K562 (cell line): ENCODE measurements around the gene NIPAL1. TPM values are rescaled to one million over a fixed set of nuclear protein-coding genes. Genes with fewer than 3 reads are reported as not detected.

Experiments
- ATAC-seq: fragments of 200-7000 bp; cut with Tn5 transposase; 3 replicates; pipeline ENCODE4 v1.9.1; 2020; ENCODE audit warnings: moderate library complexity
- BruUV-seq: library from RNA; stranded (reverse); fragments of 400-500 nt; replicated peaks from 2 replicates; lab custom pipeline; 2021; lab: Mats Ljungman, UMichigan
- CTCF ChIA-PET: fragments of 300-600 bp; formaldehyde crosslinking; extraction: SDS; loops from one replicate; lab custom pipeline; 2021; ENCODE audit warnings: low intra/inter-chr PET ratio; lab: Yijun Ruan, JAX
- POLR2A ChIA-PET: fragments of 300-600, 350-650 bp; sonication (Branson Sonifier 250); formaldehyde crosslinking; extraction: SDS; loops from one replicate; lab custom pipeline; 2021; ENCODE audit warnings: antibody characterized with exemption, inconsistent platforms; lab: Yijun Ruan, JAX
- DNase-seq, 4 experiments: peaks; one replicate each; pipeline versions ENCODE4 v3.0.0 to v3.0.0-alpha.2; 2011 to 2018; ENCODE audit warnings: low spot score in 3 of 4, mixed read lengths in 3 of 4; ENCODE audit errors: extremely low read depth in 1 of 4
- FAIRE-seq: peaks from 2 replicates; lab custom pipeline; 2011; peaks lifted over from hg19 to GRCh38; lab: Jason Lieb, UNC
- H2AFZ ChIP-seq: 2 replicates; pipeline ENCODE4 v1.6.0; 2011; ENCODE audit warnings: low read depth, low read length, control low read depth, inconsistent platforms
- H3K27ac ChIP-seq: fragments of 200-600 bp; 3 replicates; pipeline ENCODE4 v1.8.0; 2011; ENCODE audit warnings: low read depth, mild to moderate bottlenecking, control low read depth, inconsistent platforms, low read length, moderate library complexity, mixed read lengths; ENCODE audit errors: extremely low read depth
- H3K27me3 ChIP-seq, 2 experiments: fragments of 300-600 bp in 1 of 2; 2 replicates in 1 of 2; 3 replicates in 1 of 2; pipeline versions ENCODE4 v1.6.0 to v1.8.0; 2011; ENCODE audit warnings: inconsistent platforms in 2 of 2, low read length in 2 of 2, mild to moderate bottlenecking in 1 of 2, mixed read lengths in 1 of 2, moderate library complexity in 1 of 2; ENCODE audit not compliant: control insufficient read depth in 2 of 2, insufficient read depth in 2 of 2
- H3K36me3 ChIP-seq: fragments of 300-600 bp; 3 replicates; pipeline ENCODE4 v1.8.0; 2011; ENCODE audit warnings: mild to moderate bottlenecking, low read length, inconsistent platforms; ENCODE audit not compliant: control insufficient read depth, insufficient read depth
- H3K4me1 ChIP-seq, 2 experiments: fragments of 200-600 bp in 1 of 2; replicated peaks in 1 of 2; 2 replicates in 1 of 2; 3 replicates in 1 of 2; pipeline versions ENCODE4 v1.5.1 to v1.8.0; 2011; ENCODE audit warnings: inconsistent platforms in 2 of 2, low read length in 2 of 2, mild to moderate bottlenecking in 1 of 2, mixed read lengths in 1 of 2, moderate library complexity in 1 of 2; ENCODE audit not compliant: control insufficient read depth in 2 of 2, insufficient read depth in 2 of 2
- H3K4me2 ChIP-seq: 2 replicates; pipeline ENCODE4 v1.6.1; 2011; ENCODE audit warnings: low read length, control low read depth, inconsistent platforms, mixed read lengths; ENCODE audit not compliant: insufficient read depth
- H3K4me3 ChIP-seq: fragments of 200-600 bp; sonication (generic), shearing (Covaris generic); 2 replicates; pipeline ENCODE4 v1.5.1; 2016; ENCODE audit warnings: control low read depth, inconsistent platforms
- H3K79me2 ChIP-seq: fragments of 200-600 bp; 3 replicates; pipeline ENCODE4 v1.8.0; 2011; ENCODE audit warnings: low read length, inconsistent platforms; ENCODE audit not compliant: control insufficient read depth, insufficient read depth
- H3K9ac ChIP-seq, 2 experiments: 2 replicates each; pipeline versions ENCODE4 v1.6.0 to v1.6.1; 2011; ENCODE audit warnings: low read depth in 2 of 2, low read length in 2 of 2, control low read depth in 1 of 2, inconsistent platforms in 1 of 2, mild to moderate bottlenecking in 1 of 2, mixed read lengths in 1 of 2; ENCODE audit not compliant: insufficient read depth in 1 of 2
- H3K9me1 ChIP-seq: one replicate; pipeline ENCODE4 v1.6.0; 2011; ENCODE audit warnings: inconsistent platforms, mild to moderate bottlenecking, low read length, moderate library complexity; ENCODE audit not compliant: control insufficient read depth, insufficient read depth
- H3K9me3 ChIP-seq: replicated peaks from 2 replicates; pipeline ENCODE4 v1.5.1; 2011; ENCODE audit warnings: low read depth, low read length, inconsistent platforms; ENCODE audit not compliant: control insufficient read depth, insufficient read depth
- H4K20me1 ChIP-seq: replicated peaks from 2 replicates; pipeline ENCODE4 v1.6.1; 2011; ENCODE audit warnings: low read length, inconsistent platforms, mixed read lengths; ENCODE audit not compliant: control insufficient read depth, insufficient read depth
- RFX1 ChIP-seq: fragments of 450-650 bp; IDR thresholded peaks from 2 replicates; pipeline ENCODE4 v1.6.1; 2016; ENCODE audit warnings: mild to moderate bottlenecking, moderate library complexity
- WGBS: fragments of 100-300 bp; shearing (Covaris generic); methylation state at CpG from one replicate; pipeline ENCODE4 v1.1.6; 2016; ENCODE audit warnings: low coverage, mixed read lengths; ENCODE audit not compliant: insufficient coverage; ENCODE audit errors: missing lambda C conversion rate; 5-methylcytosine and 5-hydroxymethylcytosine counted together
- in situ Hi-C: fragments of 300-500 bp; cut with MboI; formaldehyde crosslinking; loops from 4 replicates; pipeline ENCODE4 v1.15.0; 2018; ENCODE audit warnings: inconsistent platforms, mixed read lengths
- intact Hi-C: fragments of 100-400 bp; cut with micrococcal nuclease; formaldehyde crosslinking; loops from 2 replicates; pipeline ENCODE4 v1.14.2; 2022
- polyA plus RNA-seq, 8 experiments: library from polyadenylated mRNA; depleted of rRNA in 4 of 8; stranded (reverse) in 5 of 8; unstranded in 3 of 8; fragments of >200 nt; fragmentation: Nextera tagmentation in 2 of 8; fragmentation: Illumina TruSeq in 1 of 8; extraction: Ambion mirVana in 2 of 8; extraction: Trizol in 1 of 8; gene quantifications; 2 replicates each; pipeline versions ENCODE4 v1.2.1 to v1.2.3, GENCODE V29; 2011 to 2014; ENCODE audit warnings: inconsistent platforms in 1 of 8, missing spikeins in 1 of 8
- total RNA-seq, 7 experiments: library from RNA; depleted of rRNA in 6 of 7; stranded (reverse); fragments of >200 nt in 6 of 7; fragmentation: Illumina TruSeq in 2 of 7; extraction: Trizol in 2 of 7; gene quantifications; 2 replicates each; pipeline versions ENCODE4 v1.2.1 to v1.2.3, GENCODE V29; 2011 to 2021; ENCODE audit warnings: low replicate concordance in 1 of 7
- TF ChIP-seq, protein P1 (sequence below): sonication (generic); formaldehyde crosslinking; IDR thresholded peaks from 2 replicates; pipeline ENCODE4 v1.8.0; 2023; ENCODE audit warnings: missing genetic modification reagents, mild to moderate bottlenecking, borderline replicate concordance

NIPAL1 gene
- total and polyA plus RNA-seq, 9 of the 15 experiments (the other 6 are each of a cell fraction or from before 2014, with no cell fraction given), result 0.03 to 0.43 (median 0.25) TPM

DNA sequence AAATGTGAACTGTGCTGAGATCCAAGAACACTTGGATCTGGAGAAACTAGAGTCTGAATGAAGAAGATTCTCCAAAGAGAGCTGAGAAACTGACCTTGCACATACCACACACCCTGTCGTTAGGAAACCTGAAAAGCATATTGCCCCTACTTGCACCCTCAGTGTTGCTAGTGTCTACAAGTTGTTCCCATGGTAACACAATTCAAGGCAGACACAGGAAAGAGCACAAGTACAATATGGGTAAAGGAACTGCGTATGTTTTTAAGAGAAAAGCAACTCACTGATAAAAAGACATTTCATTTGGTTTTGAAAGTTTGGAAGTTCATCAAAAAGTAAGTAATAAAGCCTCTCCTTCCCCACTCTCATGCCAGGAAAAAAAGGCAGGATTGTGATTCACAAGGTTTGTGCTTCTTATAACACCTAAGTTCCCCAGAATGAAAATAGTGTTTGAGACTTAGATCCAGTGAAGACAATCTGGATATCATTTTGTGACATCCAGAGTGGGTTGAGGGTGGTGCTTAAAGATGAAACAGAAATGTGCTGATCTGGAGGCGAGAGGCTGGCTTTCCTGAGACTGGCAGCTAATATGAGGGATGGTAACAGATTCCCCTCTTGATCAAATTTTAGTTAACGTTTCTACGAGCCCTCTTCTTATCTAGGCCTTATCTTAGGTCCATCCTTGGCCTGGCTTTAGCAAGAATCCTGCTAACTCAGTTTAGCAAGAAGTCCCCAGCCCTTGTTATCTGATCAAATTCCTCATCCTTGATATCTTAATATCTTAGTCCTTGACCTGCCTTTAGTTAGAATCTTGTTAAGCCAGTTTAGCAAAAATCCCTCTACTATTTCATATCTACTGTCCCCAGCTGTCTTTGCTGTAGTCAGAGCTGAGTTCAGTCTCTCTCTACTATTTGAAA is 42.3 kb downstream of the NIPAL1 start:
- FAIRE-seq, result no peak
- no peak for ATAC-seq
- Histone ChIP-seq H4K20me1 (no peaks in the 10 kb centered on the region), H3K9ac (no peak overlapping the region), H2AFZ (no peak overlapping the region; the same call in 1 of the 2 replicates), H3K4me3 (no peak overlapping the region), H3K27ac (no peak overlapping the region), H3K36me3 (no peaks in the 10 kb centered on the region), H3K9me3 (no peaks in the 10 kb centered on the region), H3K4me2 (no peak overlapping the region), H3K79me2 (no peaks in the 10 kb centered on the region), H3K9me1 (no peaks in the 10 kb centered on the region), H3K27me3 (no peaks in the 10 kb centered on the region), H3K4me1 (no peaks in the 10 kb centered on the region)
- ChIA-PET POLR2A (interaction anchor here (1.7 kb wide), 1 partner anchor 12 kb away, joined by 3 read pairs; no protein-coding TSS in a partner anchor), CTCF (no interaction called here)
- WGBS, result 9% methylated on average over 5 of the region's 5 CpGs
- DNase-seq, result no peak
- TF ChIP-seq, protein P1, sequence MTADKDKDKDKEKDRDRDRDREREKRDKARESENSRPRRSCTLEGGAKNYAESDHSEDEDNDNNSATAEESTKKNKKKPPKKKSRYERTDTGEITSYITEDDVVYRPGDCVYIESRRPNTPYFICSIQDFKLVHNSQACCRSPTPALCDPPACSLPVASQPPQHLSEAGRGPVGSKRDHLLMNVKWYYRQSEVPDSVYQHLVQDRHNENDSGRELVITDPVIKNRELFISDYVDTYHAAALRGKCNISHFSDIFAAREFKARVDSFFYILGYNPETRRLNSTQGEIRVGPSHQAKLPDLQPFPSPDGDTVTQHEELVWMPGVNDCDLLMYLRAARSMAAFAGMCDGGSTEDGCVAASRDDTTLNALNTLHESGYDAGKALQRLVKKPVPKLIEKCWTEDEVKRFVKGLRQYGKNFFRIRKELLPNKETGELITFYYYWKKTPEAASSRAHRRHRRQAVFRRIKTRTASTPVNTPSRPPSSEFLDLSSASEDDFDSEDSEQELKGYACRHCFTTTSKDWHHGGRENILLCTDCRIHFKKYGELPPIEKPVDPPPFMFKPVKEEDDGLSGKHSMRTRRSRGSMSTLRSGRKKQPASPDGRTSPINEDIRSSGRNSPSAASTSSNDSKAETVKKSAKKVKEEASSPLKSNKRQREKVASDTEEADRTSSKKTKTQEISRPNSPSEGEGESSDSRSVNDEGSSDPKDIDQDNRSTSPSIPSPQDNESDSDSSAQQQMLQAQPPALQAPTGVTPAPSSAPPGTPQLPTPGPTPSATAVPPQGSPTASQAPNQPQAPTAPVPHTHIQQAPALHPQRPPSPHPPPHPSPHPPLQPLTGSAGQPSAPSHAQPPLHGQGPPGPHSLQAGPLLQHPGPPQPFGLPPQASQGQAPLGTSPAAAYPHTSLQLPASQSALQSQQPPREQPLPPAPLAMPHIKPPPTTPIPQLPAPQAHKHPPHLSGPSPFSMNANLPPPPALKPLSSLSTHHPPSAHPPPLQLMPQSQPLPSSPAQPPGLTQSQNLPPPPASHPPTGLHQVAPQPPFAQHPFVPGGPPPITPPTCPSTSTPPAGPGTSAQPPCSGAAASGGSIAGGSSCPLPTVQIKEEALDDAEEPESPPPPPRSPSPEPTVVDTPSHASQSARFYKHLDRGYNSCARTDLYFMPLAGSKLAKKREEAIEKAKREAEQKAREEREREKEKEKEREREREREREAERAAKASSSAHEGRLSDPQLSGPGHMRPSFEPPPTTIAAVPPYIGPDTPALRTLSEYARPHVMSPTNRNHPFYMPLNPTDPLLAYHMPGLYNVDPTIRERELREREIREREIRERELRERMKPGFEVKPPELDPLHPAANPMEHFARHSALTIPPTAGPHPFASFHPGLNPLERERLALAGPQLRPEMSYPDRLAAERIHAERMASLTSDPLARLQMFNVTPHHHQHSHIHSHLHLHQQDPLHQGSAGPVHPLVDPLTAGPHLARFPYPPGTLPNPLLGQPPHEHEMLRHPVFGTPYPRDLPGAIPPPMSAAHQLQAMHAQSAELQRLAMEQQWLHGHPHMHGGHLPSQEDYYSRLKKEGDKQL (CRISPR knock-in tag), result no peak
- TF ChIP-seq RFX1, result peak; percentile 57
- in situ Hi-C loops, result no loop called here
- BruUV-seq, result no TSS peak
- intact Hi-C loops, result no loop called here
